Activated CD4-positive, alpha-beta T cell treated with anti-CD3 and anti-CD28 coated beads for 1 hour (primary cell): ENCODE measurements around the gene PAQR7.
"Not testable (repeated sequence)": the region's sequence is repeated elsewhere in the genome, so short reads cannot be mapped to it uniquely, and the experiment has no call there.

Source experiments
- DNase-seq: peaks from one replicate; pipeline ENCODE4 v3.0.0-alpha.2; 2020

PAQR7 gene

DNA sequence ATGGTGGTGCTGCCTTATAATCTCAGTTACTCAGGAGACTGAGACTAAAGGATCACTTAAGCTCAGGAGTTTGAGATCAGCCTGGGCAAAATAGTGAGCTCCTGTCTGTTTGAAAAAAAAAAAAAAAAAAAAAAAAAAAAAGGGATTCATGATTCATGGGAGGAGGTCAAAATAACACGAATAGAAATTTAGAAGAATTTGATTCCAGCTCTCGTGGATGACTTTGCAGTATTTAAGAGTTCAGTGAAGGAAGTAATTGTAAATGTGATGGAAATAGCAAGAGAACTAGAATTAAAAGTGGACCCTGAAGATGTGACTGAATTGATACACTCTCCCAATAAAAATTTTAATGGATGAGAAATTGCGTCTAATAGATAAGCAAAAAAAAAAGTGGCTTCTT is 32.0 kb downstream of the PAQR7 start:
- DNase-seq = no peak

DNA sequence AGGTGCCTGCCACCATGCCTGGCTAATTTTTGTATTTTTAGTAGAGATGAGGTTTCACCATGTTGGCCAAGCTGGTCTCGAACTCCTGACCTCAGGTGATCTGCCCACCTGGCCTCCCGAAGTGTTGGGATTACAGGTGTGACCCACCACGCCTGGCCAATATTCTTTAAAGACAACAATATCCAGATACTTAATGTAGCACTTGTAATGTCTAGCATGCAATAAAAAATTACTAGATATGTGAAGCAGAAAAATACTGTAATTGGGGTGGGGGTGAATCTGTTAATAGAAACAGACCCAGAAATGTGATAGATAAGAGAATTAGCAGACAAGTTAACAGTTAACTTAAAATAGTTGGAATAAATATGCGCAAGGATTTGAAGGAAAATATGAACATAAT is 35.7 kb downstream of the PAQR7 start:
- not testable (repeated sequence) for DNase-seq

DNA sequence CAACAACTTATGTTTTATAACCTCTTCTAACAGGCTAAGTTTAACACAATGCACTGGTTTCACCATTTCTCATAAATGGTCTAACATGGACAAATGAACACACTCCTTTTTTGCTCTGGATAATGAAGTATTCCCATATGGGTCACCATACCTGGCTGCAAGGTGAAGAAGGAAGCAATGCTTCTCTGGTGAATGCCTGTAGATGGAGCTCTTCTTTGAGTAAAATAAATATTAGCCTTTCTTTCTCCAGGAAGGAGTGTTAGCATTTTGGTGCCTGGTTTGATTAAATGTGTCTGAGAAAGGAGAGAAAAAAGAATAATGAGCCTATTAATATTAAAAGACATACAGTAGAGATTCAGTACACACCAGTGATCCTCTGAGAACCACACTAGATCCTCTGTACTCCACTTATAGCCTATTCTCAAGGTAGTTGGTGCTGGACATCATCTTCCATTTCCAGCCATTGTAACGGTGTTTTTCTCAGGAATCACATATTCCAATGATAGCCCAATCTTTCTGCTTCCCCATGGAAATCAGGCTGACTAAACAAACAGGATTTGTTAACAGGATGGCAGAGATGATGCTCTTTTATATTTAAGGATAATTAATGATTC is 38.1 kb downstream of the PAQR7 start:
- no peak for DNase-seq

DNA sequence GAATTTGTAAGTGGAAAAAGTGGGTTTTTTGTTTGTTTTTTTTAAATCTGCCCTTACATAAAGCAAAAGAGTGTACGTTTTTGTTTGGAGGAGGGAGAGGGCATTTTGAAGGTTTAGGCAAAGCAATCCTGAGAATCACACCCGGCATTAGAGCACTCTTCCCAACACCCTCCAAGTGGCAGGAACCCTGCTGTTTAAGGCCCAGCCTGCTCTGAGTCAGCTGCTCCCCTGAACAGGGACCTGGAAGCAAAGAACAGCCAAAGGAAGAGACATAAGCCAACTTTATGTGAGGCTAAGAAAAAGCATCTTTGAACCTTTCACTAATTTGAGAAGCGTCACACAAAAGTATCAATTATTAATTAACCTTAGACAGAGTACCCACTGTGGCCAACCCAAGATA is 38.8 kb downstream of the PAQR7 start:
- no peak for DNase-seq

DNA sequence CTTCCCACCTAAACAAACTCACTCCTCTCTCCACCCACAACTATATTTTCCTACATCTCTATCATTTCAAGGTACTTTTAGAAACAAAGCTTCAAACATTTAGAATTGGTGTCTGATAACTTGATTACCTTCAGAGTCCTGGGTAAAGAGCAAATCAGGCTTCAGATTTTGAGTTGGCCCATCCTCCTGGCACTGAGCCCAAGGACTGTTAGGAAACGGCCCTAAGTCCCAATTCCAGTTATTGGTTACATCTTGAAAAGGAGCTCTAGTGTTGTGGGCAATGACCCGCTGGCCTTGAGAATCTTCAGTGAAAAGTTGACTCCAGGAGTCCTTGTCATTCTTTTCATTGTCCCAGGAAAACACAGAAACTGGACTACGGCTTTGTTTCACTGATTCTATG is 40.6 kb downstream of the PAQR7 start:
- DNase-seq = no peak

DNA sequence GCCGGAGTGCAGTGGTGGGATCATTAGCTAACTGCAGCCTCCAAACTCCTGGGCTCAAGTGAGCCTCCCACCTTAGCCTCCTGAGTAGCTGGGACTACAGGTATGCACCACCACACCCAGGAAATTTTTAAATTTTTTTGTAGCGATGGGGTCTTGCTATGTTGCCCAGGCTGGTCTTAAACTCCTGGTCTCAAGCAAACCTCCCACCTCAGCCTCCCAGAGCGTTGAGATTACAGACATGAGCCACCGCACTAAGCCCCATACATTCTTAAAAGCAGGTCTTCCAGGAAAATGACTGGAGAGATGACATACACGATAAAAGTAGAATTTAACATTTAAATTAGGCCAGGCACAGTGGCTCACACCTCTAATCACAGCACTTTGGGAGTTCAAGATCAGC is 42.4 kb downstream of the PAQR7 start:
- no peak for DNase-seq

DNA sequence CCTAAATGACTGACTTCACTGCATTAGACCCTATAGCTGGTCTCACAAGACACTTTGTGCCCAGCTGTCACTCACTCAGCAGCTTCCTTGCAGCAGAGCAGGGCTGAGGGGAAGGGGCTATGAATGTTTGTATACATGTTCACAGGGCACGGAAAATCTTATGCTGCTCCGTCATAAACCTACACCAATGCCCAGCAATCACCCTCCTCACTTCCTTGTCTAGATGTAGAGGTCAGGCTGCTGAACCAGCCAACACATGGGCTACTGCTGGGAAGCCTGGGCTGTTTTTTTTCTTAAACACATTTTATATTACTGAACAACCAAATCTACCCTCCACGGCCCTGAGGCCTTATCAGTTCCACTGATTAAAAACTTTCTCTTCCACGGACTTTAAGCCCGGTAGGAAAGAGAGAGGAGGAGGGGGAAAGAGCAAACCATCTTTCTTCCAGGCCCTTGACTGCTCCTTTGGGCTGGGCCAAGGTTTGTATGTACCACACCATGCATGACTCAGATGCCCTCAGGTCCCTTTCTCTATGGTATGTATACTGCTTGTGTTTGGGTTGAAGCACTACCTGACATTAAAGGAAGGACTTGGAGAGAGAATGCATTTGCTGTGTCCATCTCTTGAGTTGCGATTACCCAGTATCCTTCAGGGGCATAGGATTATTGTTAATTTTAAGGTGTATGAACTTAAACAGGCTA is 43.0 kb downstream of the PAQR7 start:
- no peak for DNase-seq

DNA sequence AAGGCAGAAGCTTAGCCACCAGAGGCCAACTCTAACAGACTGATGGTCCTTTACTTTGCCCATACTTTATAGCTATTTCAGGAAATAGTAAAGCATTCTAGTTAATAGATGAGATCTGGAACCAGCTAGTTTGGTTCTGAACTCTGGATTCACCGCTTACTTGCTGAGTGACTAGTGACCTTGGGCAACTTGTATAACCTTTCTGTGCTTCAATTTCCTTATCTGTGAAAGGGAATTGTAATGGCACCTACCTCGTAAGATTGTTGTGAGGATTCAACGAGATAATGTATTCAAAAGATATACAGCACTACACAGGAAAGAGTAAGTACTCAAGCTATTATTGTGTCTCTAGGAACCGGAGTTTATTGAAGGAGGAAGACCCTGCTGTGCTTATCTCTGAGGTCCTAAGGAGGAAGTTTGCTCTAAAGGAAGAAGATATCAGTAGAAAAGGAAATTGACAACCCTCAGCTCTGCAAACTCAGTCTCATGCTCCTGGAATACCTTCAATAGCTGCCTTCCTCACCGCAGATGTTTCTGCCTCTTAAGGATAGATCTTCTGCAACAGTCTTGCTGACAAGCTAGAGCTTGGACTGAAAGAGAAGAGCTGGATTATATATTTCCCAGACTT is 43.8 kb downstream of the PAQR7 start:
- no peak for DNase-seq

DNA sequence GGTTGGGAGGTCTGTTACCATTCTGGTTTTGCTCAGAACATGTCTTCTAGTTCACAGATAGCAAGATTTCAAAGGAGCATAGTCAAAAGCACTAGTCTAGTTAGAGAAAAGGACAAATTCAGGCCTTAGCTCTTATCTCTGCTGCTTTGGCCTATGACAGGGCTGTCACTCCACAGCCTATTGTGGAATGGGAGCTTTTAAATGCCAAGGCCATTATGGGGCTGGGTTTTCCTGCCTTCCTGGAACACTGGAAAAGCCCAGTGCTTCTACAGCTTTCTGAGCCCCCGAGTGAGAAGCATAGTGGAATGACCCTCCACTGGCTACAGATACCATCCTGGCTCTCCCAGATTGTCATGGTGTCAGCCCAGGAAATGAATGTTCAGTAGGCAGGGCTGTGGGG is 46.5 kb downstream of the PAQR7 start:
- no peak for DNase-seq

DNA sequence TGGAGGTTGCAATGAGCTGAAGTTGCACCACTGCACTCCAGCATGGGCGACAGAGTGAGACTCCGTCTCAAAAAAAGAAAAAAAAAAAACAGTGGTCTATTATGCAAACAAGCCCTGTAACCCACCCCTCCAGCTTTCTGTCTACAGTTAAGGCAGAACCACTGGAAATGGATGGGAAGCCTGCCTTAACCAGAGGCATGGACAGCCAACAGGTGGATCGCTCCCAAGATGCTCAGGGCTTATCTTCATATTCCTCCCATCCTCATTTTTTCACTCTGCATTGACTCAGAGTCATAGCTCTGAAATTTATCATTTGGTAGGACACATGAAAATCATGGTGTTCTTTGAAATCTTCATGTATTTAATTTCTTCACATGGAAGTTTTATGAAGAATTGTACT is 47.0 kb downstream of the PAQR7 start:
- no peak for DNase-seq

DNA sequence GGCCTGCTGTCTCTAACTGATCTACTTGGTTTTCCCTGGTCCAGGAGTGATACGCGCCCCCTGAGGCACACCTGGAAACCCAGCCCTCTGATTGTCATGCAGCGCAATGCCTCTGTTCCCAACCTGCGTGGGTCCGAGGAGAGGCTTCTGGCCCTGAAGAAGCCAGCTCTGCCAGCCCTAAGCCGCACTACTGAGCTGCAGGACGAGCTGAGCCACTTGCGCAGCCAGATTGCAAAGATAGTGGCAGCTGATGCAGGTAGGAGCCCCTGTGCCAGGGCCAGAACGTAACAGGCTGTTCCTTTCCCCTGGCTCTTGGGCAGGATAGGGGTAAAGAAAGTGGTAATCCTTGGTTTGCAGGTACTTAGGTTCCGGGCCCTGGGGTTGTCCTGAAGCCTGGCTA is 48.9 kb downstream of the PAQR7 start:
- no peak for DNase-seq

DNA sequence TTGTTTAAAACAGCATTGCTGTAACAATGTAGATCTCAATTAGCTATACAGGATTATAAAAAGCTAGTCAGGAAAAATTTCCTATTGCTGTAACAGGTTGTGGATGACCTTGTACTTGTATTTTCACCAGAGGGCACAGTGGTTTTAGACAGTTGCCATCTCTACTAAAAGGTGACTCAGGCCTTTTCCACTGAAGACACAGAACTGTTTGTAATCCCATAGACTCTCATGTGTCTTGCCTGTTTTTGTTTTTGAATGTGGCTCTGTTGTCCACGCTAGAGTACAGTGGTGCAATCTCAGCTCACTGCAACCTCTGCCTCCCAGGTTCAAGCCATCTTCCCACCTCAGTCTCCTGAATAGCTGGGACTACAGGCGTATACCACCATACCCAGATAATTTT is 49.9 kb downstream of the PAQR7 start:
- no peak for DNase-seq

DNA sequence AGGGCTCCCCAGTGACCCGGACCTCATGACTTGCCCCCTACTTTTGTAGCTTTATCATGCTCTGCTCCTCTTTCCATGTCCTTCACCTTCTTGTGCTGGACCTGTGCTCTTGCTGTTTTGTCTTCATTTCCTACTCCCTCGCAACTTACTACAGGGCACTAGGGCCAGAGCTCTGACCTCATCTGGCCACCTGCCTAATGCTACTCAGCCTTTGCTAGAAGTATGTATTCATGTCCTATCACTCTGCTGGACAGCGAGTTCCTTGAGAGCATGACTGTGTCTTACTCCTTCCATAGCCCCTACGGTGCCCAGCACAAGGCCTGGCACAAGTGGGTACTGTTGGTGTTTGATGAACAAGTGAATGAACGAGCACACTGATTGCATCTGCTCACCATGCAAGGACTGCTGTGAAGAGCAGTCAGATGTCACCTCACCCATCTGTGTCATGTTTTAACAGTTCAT is 53.8 kb downstream of the PAQR7 start:
- DNase-seq = no peak

DNA sequence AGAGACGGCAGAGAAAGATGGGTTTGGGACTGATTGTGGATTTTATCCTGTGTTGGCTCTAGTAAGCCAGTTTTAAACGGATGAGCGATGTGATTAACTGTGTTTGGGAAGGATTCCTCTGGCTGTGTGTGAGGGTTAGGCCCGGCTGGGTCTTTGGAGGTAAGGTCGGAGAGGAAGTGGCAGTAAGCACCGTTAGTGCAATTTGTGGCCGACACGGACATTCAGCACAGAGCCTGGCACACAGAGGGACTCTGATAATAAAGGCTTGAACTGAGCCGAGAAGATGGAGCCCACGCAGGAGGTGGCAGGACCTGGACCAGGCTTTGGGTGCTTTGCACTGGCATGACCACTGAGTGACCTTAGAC is 54.4 kb downstream of the PAQR7 start:
- no peak for DNase-seq

DNA sequence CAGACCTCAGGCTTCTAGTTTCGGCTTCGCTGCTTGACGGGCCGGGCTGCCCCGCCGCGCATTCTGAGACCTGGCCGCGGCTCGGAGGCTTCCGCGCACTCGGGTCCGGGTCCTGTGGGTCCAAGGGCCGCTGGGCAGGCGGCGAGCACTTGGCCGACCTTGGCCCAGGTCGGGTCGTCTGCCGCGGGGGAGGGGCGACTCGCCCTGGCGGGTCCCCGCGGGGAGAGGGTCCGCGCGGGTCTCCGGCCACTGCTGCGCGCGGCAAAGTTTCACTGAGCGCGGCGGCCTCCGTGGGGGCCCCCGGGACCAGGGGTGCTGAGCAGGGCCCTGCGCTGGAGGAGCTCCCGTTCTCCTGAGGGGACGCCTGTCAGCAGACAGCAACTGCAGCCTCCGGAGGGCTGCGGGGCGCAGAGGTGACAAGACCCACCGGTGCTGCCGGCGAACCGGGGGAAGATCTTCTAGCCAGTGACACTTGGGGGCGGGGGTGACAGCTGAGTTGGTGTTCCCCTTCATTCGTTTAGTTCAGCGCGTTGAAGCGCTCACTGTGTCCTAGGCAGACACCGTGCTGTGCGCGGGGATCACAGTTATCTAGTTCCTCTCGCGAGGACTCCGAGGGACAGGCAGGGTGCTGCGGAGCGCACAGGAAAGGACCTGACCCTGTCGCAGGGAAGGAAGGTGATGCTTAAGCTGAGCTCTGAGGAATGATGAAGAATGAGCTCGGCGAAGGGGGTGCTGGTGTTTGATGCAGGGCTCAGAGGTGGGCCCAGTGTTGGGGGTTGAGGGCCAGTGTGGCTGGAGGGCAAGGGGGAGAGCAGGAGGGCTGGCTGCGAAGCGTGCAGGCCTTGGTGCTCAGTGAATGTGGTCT is 55.0 kb downstream of the PAQR7 start:
- DNase-seq = peak; percentile 55

DNA sequence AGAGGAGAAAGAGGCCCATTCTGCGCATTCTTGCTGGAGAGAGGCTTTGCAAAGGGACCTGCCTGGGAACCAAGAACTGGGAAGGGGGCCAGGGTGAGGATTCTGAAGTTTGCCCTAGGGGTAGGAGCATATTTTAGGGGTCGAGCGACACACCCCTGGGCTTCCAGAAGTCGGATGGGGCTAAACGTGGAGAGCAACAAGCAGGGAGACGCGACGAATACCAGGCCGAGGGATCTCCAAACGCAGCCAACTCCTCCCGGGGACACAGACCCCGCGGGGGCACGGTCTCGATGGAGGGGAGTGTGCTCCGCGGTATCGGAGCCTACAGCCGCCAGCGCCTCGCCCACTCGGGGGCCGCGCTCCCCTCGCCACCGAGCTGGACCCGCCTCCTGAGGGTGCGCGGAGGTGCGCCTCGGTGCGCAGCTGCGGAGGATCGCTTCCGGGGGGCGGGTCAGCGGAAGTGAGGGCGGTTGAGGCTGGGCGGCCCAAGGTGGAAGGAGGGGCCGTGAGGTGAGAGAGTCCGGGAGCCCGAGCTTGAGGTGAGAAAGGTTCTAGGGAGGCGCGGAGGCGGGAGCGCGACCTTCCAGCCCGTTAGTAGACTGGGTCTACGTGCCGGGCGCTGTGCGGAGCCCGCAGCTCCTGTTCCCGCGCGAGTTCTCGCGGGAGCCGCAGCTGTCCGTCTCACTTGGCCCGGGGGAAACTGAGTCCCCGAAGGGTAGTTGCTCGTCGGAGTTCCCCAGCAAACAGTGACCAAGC is 55.8 kb downstream of the PAQR7 start, which contains the start of gene MTFR1L:
MTFR1L (plus strand) TSS at position 464 of the 756 bp plus-strand sequence. CDS start 3,151 bp downstream, outside the sequence.
- DNase-seq = peak; percentile 87

DNA sequence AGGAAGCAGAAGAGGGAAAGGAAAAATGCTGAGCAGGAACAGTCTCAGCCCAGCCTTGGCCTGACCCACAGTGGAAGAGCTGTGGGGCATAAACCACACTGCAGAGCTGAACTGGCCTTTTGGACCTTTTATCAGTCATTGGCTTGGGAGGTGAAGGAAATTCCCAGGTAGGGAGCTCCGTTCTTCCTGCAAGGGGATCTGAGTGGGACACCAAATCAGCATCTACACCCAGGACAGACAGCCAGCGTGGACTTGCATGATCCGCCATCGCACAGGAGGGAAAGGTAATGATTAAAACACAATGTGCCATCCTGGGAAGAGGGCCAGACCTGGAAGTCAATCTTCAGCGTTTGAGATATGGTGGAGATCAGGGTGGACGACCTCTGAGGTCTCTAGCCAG is 56.9 kb downstream of the PAQR7 start:
- no peak for DNase-seq

DNA sequence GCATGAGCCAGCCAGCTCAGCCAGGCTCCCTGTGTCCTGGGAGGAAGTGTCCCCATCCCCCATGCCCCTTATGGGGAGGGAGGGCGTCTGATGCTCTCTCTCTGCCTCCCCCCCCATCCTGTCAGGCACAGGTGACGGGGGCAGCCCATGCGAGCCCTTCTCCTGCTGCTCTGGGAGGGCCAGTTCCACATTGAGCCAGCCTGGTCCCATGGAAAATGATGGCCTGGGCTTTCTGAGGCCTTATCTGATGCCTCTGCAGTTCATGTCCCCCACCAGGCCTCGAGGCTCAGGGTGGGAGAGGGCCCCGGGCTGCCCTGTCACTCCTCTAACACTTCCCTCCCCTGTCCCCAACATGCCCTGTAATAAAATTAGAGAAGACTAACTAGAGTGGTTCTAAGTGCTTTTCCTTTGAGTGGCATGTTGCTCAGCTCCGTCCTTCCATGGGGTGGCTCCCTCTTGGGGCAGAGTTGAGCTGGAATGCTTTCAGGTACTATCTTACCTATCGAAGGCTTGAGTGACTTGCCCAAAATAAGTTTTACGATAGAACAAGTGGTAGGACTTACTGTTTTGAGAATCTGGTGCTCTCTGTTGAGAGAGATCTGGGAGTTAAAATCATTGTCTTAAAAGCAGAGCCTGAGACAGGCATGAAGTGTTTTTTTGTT is 57.5 kb downstream of the PAQR7 start:
- DNase-seq = no peak

DNA sequence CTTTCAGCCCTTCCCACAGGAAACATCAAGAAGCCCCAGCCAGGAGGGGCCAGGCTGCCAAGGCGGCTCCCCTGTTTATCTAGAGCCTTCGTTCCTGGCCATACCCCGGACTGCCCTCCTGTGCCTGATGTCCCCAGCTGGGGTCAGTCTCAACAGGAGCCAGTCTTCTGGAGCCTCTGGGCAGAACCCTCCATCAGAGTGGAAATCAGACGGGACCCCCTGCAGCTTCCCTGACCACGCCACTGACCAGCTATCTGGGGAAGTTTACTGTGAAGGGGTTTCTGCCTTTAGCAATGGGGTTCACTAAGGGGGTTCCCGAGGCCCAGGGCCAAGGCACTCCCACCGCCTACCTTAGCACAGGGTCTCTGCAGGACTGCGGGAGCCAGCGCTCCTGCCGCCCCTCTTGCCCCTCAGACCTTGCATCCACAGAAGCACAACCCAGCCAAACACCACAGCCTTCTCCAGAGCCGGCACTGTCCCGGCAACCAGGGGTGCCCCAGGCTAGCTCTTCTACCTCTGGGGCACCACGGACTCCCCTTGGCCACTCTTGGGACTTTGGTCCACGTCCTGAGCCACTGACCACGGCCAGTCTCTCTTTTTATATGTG is 59.3 kb downstream of the PAQR7 start:
- no peak for DNase-seq

DNA sequence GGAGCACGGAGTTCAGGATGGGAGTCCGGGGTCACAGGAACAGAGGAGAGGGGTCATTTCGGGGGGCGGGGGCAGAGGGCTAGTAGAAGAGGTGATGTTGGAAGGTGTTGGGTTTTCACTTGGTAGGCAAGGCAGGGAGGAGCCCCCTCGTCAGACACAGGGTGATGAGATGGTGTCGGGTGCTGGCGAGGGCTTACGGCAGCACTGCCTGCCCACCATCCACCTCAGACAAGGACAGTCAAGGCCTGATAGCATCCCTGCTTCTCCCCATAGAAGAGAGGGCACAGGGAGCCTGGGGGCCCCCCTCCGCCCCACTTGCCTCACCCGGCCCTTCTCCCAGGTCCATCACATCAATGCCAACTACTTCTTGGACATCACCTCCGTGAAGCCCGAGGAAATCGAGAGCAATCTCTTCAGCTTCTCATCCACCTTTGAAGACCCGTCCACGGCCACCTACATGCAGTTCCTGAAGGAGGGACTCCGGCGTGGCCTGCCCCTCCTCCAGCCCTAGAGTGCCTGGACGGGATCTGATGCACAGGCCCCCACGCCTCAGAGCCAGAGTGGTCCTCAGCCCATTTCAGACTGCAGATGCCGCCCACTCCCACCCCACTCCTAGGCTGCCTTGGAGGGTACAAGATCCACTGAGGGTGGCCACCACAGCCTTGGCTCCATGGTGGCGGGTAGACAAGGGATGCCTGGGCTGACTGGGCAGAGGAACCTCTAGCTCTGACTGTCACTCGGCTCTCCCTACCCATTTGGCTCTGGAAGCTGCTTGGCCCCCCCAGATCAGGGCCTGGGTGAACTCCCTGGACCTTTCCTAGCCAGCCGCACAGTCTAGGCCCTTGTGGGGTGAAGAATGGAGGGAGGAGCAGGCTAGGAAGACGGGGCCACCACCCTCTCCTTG is 60.0 kb downstream of the PAQR7 start:
- DNase-seq = no peak
